ENCODE results near the gene SIPA1L3.

DNA sequence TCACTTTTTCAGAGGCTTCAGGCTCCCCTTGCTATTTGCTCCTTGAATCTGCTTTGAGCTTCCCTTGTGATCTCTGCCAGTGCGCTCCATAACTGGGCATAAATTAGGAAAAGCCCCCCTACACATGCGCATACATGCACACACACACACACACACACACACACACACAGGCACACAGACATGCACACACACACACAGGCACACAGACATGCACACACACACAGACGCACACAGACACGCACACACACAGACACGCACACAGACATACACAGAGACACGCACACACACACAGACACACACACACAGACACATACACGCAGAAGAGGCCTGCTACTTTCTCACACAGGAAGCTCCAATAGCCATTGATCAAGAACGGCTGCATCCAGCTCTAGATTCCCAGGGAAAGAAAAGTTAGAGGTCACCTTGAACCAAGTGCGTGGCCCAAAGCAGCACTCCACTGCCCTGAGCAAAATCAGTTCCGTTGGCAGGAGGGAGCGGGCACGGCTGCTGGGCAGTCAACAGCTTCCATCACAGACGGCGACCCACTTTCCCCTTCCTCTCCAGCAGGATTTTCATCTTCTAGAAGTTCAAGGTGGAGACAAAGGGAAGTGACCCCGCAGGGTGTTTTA is 171.4 kb downstream of the SIPA1L3 start:
- TF ChIP-seq SNAI2 (CRISPR knock-in tag; IDR thresholded peaks at IDR 0.05), result no peak
- TF ChIP-seq, protein P1, sequence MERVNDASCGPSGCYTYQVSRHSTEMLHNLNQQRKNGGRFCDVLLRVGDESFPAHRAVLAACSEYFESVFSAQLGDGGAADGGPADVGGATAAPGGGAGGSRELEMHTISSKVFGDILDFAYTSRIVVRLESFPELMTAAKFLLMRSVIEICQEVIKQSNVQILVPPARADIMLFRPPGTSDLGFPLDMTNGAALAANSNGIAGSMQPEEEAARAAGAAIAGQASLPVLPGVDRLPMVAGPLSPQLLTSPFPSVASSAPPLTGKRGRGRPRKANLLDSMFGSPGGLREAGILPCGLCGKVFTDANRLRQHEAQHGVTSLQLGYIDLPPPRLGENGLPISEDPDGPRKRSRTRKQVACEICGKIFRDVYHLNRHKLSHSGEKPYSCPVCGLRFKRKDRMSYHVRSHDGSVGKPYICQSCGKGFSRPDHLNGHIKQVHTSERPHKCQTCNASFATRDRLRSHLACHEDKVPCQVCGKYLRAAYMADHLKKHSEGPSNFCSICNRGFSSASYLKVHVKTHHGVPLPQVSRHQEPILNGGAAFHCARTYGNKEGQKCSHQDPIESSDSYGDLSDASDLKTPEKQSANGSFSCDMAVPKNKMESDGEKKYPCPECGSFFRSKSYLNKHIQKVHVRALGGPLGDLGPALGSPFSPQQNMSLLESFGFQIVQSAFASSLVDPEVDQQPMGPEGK (CRISPR knock-in tag; IDR thresholded peaks at IDR 0.05; ENCODE audit: borderline replicate concordance), result no peak
- no peak for TF ChIP-seq OSR1 (CRISPR knock-in tag; IDR thresholded peaks at IDR 0.05)
- no peak for TF ChIP-seq ZFP3 (CRISPR knock-in tag; IDR thresholded peaks at IDR 0.05)
- TF ChIP-seq PPARA (CRISPR knock-in tag; IDR thresholded peaks at IDR 0.05; ENCODE audit: borderline replicate concordance), result no peak
- no peak for TF ChIP-seq RARB (CRISPR knock-in tag; IDR thresholded peaks at IDR 0.05)
- no peak for TF ChIP-seq BACH2 (CRISPR knock-in tag; IDR thresholded peaks at IDR 0.05; ENCODE audit: borderline replicate concordance)
- no peak for TF ChIP-seq TOX (CRISPR knock-in tag; IDR thresholded peaks at IDR 0.05; ENCODE audit: borderline replicate concordance)
- TF ChIP-seq, protein P2, sequence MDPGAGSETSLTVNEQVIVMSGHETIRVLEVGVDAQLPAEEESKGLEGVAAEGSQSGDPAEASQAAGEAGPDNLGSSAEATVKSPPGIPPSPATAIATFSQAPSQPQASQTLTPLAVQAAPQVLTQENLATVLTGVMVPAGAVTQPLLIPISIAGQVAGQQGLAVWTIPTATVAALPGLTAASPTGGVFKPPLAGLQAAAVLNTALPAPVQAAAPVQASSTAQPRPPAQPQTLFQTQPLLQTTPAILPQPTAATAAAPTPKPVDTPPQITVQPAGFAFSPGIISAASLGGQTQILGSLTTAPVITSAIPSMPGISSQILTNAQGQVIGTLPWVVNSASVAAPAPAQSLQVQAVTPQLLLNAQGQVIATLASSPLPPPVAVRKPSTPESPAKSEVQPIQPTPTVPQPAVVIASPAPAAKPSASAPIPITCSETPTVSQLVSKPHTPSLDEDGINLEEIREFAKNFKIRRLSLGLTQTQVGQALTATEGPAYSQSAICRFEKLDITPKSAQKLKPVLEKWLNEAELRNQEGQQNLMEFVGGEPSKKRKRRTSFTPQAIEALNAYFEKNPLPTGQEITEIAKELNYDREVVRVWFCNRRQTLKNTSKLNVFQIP (CRISPR knock-in tag; IDR thresholded peaks at IDR 0.05; ENCODE audit: borderline replicate concordance, low read depth), result no peak
